Measurements from ENCODE around the gene LCNL1. TPM values are rescaled to one million over a fixed set of nuclear protein-coding genes. Genes with fewer than 3 reads are reported as not detected.
A peak's percentile ranks its signal among the peaks of the same experiment; 100 is the strongest.

The LCNL1 gene
- total RNA-seq, 1 donor from 2014 or later = 2.0 TPM

DNA sequence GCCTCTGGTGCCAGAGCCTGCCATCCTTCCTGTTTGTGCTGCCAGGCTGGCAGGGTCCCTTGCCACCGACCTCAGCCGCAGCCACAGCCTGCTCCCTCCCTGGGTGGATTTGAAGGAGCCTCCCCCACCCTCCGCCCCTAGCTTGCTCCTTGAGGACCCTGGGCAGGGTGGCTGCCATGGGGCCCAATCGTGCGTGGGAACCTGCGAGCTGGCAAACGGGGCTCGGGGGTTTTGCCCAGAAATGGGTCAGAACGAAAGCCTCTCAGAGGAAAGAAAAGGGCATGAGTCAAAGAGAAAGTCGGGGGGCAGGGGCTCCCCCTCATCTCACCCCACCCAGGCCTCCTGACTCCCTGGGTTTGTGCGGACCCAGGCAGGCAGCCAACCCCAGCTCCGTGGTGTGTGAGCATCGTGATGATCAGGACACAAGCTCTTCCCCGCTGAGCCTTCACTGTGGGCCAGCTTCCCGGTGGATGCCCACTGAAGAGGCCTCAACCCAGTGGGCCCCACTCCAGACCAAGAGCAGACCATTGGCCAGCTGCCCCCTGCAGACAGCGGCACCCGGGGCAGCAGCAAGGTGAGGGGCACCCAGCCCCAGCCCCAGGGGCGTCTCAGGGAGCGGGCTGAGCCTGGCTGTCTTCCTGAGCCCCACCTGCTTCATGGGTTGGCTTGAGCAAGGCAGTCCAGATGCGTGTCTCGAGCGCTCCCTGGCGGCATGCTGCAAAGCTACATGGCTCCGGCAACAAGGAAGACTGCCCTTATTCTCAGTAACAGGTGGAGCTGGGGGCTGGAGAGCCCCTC, 52.1 kb downstream of the LCNL1 start:
- DNase-seq (ENCODE audit: extremely low spot score in 2 of 2) = no peak
- peaks cover 0 to 7% of the 10 kb centered on the region in 2 donors for H3K36me3 ChIP-seq
- TF ChIP-seq, protein P1, sequence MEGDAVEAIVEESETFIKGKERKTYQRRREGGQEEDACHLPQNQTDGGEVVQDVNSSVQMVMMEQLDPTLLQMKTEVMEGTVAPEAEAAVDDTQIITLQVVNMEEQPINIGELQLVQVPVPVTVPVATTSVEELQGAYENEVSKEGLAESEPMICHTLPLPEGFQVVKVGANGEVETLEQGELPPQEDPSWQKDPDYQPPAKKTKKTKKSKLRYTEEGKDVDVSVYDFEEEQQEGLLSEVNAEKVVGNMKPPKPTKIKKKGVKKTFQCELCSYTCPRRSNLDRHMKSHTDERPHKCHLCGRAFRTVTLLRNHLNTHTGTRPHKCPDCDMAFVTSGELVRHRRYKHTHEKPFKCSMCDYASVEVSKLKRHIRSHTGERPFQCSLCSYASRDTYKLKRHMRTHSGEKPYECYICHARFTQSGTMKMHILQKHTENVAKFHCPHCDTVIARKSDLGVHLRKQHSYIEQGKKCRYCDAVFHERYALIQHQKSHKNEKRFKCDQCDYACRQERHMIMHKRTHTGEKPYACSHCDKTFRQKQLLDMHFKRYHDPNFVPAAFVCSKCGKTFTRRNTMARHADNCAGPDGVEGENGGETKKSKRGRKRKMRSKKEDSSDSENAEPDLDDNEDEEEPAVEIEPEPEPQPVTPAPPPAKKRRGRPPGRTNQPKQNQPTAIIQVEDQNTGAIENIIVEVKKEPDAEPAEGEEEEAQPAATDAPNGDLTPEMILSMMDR (IDR thresholded peaks at IDR 0.05) = peak; percentile 75 to 86 (median 76)
- TF ChIP-seq POLR2A (IDR thresholded peaks at IDR 0.05) = no peak
- no peaks in the 10 kb centered on the region for H3K9me3 ChIP-seq
- no peak overlapping the region for H3K4me3 ChIP-seq
- no peak overlapping the region for H3K27ac ChIP-seq
- intact Hi-C loops (cut with DNase I) = no loop called here
- H3K4me1 ChIP-seq = peaks cover 15% of the 10 kb centered on the region
- H3K27me3 ChIP-seq = no peaks in the 10 kb centered on the region

Other genes starting within 250 kb of the LCNL1 start
- 8.3 TPM for gene LCN10, start 240.1 kb upstream of the LCNL1 start, total RNA-seq
- gene LCN6, start 234.5 kb upstream of the LCNL1 start, total RNA-seq = 17.9 TPM
- not detected for gene LCN8, start 224.8 kb upstream of the LCNL1 start, total RNA-seq
- not detected for gene LCN15, start 218.5 kb upstream of the LCNL1 start, total RNA-seq
- gene TMEM141, start 191.6 kb upstream of the LCNL1 start, total RNA-seq = 64.1 TPM
- not detected for gene CCDC183, start 186.7 kb upstream of the LCNL1 start, total RNA-seq
- gene RABL6, start 175.0 kb upstream of the LCNL1 start, total RNA-seq = 31.7 TPM
- gene AJM1, start 140.5 kb upstream of the LCNL1 start, total RNA-seq = 1.2 TPM
- gene PHPT1, start 133.6 kb upstream of the LCNL1 start, total RNA-seq = 38.1 TPM
- gene MAMDC4, start 130.6 kb upstream of the LCNL1 start, total RNA-seq = 3.2 TPM
- gene EDF1, start 116.7 kb upstream of the LCNL1 start, total RNA-seq = 257 TPM
- 12.8 TPM for gene TRAF2, start 96.5 kb upstream of the LCNL1 start, total RNA-seq
- gene FBXW5, start 38.3 kb upstream of the LCNL1 start, total RNA-seq = 125 TPM
- not detected for gene C8G, start 37.8 kb upstream of the LCNL1 start, total RNA-seq
- not detected for gene LCN12, start 30.7 kb upstream of the LCNL1 start, total RNA-seq
- 301 TPM for gene PTGDS, start 5.5 kb upstream of the LCNL1 start, total RNA-seq
- 62.9 TPM for gene PAXX, start 9.4 kb downstream of the LCNL1 start, total RNA-seq
- gene CLIC3, start 13.6 kb downstream of the LCNL1 start, total RNA-seq = 23.6 TPM
- 44.0 TPM for gene ABCA2, start 45.2 kb downstream of the LCNL1 start, total RNA-seq
- gene FUT7, start 49.1 kb downstream of the LCNL1 start, total RNA-seq = not detected
- gene NPDC1, start 63.2 kb downstream of the LCNL1 start, total RNA-seq = 67.5 TPM
- gene ENTPD2, start 71.1 kb downstream of the LCNL1 start, total RNA-seq = 4.9 TPM
- gene SAPCD2, start 87.6 kb downstream of the LCNL1 start, total RNA-seq = 2.7 TPM
- gene UAP1L1, start 94.5 kb downstream of the LCNL1 start, total RNA-seq = 13.3 TPM
- 34.1 TPM for gene MAN1B1, start 104.0 kb downstream of the LCNL1 start, total RNA-seq
- gene DPP7, start 131.7 kb downstream of the LCNL1 start, total RNA-seq = 152 TPM
- 0.74 TPM for gene GRIN1, start 156.2 kb downstream of the LCNL1 start, total RNA-seq
- not detected for gene LRRC26, start 187.1 kb downstream of the LCNL1 start, total RNA-seq
- not detected for gene TMEM210, start 189.1 kb downstream of the LCNL1 start, total RNA-seq
- gene ANAPC2, start 205.6 kb downstream of the LCNL1 start, total RNA-seq = 30.0 TPM
- gene SSNA1, start 205.7 kb downstream of the LCNL1 start, total RNA-seq = 49.8 TPM
- 6.9 TPM for gene TPRN, start 217.7 kb downstream of the LCNL1 start, total RNA-seq
- gene TMEM203, start 222.7 kb downstream of the LCNL1 start, total RNA-seq = 24.6 TPM
- gene NDOR1, start 222.7 kb downstream of the LCNL1 start, total RNA-seq = 12.0 TPM
- gene RNF208, start 239.2 kb downstream of the LCNL1 start, total RNA-seq = 0.98 TPM
- gene CYSRT1, start 242.2 kb downstream of the LCNL1 start, total RNA-seq = 24.3 TPM
- gene RNF224, start 244.5 kb downstream of the LCNL1 start, total RNA-seq = 0.74 TPM
- not detected for gene SLC34A3, start 247.9 kb downstream of the LCNL1 start, total RNA-seq

All from vagina (tissue), 2 donors.